Islet of Langerhans (tissue), 1 donor: ENCODE results near the gene CCDC27.
"Not testable (repeated sequence)": the region's sequence is repeated elsewhere in the genome, so short reads cannot be mapped to it uniquely, and the experiment has no call there.

Experiments used
- FAIRE-seq: peaks from one replicate; lab custom pipeline; 2011; peaks lifted over from hg19 to GRCh38; lab: Jason Lieb, UNC

CCDC27 gene

GRCh38 chr1:3736708-3737107, 15.5 kb upstream of the CCDC27 start:
- FAIRE-seq = no peak

GRCh38 chr1:3738943-3739342, 13.3 kb upstream of the CCDC27 start:
- no peak for FAIRE-seq

- FAIRE-seq = no peak
Measured at GRCh38 chr1:3740042-3740441, 12.2 kb upstream of the CCDC27 start.

GRCh38 chr1:3740752-3741151, 11.5 kb upstream of the CCDC27 start:
- FAIRE-seq = no peak

- no peak for FAIRE-seq
Measured at GRCh38 chr1:3741566-3742438, 10.4 kb upstream of the CCDC27 start.

GRCh38 chr1:3742439-3743298, 9.6 kb upstream of the CCDC27 start:
- FAIRE-seq = no peak

GRCh38 chr1:3743421-3743820, 8.8 kb upstream of the CCDC27 start:
- FAIRE-seq = no peak

GRCh38 chr1:3743826-3744225, 8.4 kb upstream of the CCDC27 start:
- no peak for FAIRE-seq

GRCh38 chr1:3744646-3745045, 7.6 kb upstream of the CCDC27 start:
- FAIRE-seq = no peak

- no peak for FAIRE-seq
Measured at GRCh38 chr1:3745071-3745470, 7.2 kb upstream of the CCDC27 start.

GRCh38 chr1:3745590-3746381, 6.5 kb upstream of the CCDC27 start:
- no peak for FAIRE-seq

- no peak for FAIRE-seq
Measured at GRCh38 chr1:3746389-3746829, 5.8 kb upstream of the CCDC27 start.

GRCh38 chr1:3746830-3747521, 5.3 kb upstream of the CCDC27 start:
- FAIRE-seq = no peak

- FAIRE-seq = no peak
Measured at GRCh38 chr1:3747522-3747848, 4.8 kb upstream of the CCDC27 start.

- no peak for FAIRE-seq
Measured at GRCh38 chr1:3747903-3748302, 4.3 kb upstream of the CCDC27 start.

GRCh38 chr1:3748316-3748900, 3.8 kb upstream of the CCDC27 start:
- not testable (repeated sequence) for FAIRE-seq

GRCh38 chr1:3749512-3749911, 2.7 kb upstream of the CCDC27 start:
- no peak for FAIRE-seq

GRCh38 chr1:3750741-3751140, 1.5 kb upstream of the CCDC27 start:
- FAIRE-seq = no peak

- FAIRE-seq = no peak
Measured at GRCh38 chr1:3753656-3754454, 1.6 kb downstream of the CCDC27 start.

- no peak for FAIRE-seq
Measured at GRCh38 chr1:3756394-3756793, 4.1 kb downstream of the CCDC27 start.

- no peak for FAIRE-seq
Measured at GRCh38 chr1:3759164-3759563, 6.9 kb downstream of the CCDC27 start.
